T-cell (primary cell): ENCODE measurements around the gene FAM221B. TPM values are rescaled to one million over a fixed set of nuclear protein-coding genes. Genes with fewer than 3 reads are reported as not detected.

Source experiments
- ATAC-seq, 4 experiments: fragments of 200-7000 bp in 3 of 4; fragments of 150-1000 bp in 1 of 4; cut with Tn5 transposase; replicated peaks in 1 of 4; 1 replicate in 3 of 4; 2 replicates in 1 of 4; pipeline ENCODE4 v1.10.0; 2021; ENCODE audit warnings: moderate library complexity in 3 of 4, mild to moderate bottlenecking in 2 of 4, moderate number of reproducible peaks in 1 of 4
- CTCF ChIA-PET, 2 donors: fragments of 300-600 bp; sonication (Branson Sonifier 250); formaldehyde crosslinking; loops; one replicate each; lab custom pipeline; 2022; ENCODE audit warnings: antibody characterized with exemption in 2 of 2; lab: Charles Lee
- POLR2A ChIA-PET, 2 donors: fragments of 300-600 bp; sonication (Branson Sonifier 250); formaldehyde crosslinking; loops; one replicate each; lab custom pipeline; 2022; ENCODE audit warnings: antibody characterized with exemption in 2 of 2; lab: Charles Lee
- DNase-seq, 35 experiments: peaks; one replicate each; pipeline versions ENCODE4 v3.0.0 to v3.0.0-alpha.2; 2013 to 2023
- H3K27ac ChIP-seq: one replicate; pipeline ENCODE4 v1.5.1; 2013; ENCODE audit warnings: low read length
- H3K27me3 ChIP-seq, 2 experiments: replicated peaks in 1 of 2; 1 replicate in 1 of 2; 2 replicates in 1 of 2; pipeline versions ENCODE4 v1.6.1 to v1.7.0; 2013; ENCODE audit warnings: low read length in 1 of 2, mixed read lengths in 1 of 2; ENCODE audit not compliant: control insufficient read depth in 2 of 2, insufficient read depth in 2 of 2; ENCODE audit errors: extremely low read depth in 1 of 2
- H3K36me3 ChIP-seq, 2 donors: 1 replicate in 1 of 2; 2 replicates in 1 of 2; pipeline versions ENCODE4 v1.6.1 to v1.7.0; 2013; ENCODE audit warnings: low read length in 1 of 2; ENCODE audit not compliant: control insufficient read depth in 2 of 2, insufficient read depth in 1 of 2; ENCODE audit errors: extremely low read depth in 1 of 2
- H3K4me1 ChIP-seq, 2 experiments: 1 replicate in 1 of 2; 2 replicates in 1 of 2; pipeline versions ENCODE4 v1.6.1 to v1.7.0; 2013; ENCODE audit warnings: low read length in 2 of 2, mixed read lengths in 1 of 2; ENCODE audit not compliant: insufficient read depth in 2 of 2, control insufficient read depth in 1 of 2; ENCODE audit errors: extremely low read depth in 1 of 2
- H3K4me3 ChIP-seq, 2 donors: 1 replicate in 1 of 2; 2 replicates in 1 of 2; pipeline versions ENCODE4 v1.5.1 to v1.7.0; 2013; ENCODE audit warnings: mild to moderate bottlenecking in 2 of 2, low read length in 1 of 2, moderate library complexity in 1 of 2; ENCODE audit not compliant: control insufficient read depth in 1 of 2; ENCODE audit errors: extremely low read depth in 1 of 2
- H3K9me3 ChIP-seq: 2 replicates; pipeline ENCODE4 v1.7.0; 2013
- H3K27ac Mint-ChIP-seq, 2 donors: one replicate each; pipeline ENCODE4 v1.8.0; 2020 to 2021; ENCODE audit warnings: mild to moderate bottlenecking in 2 of 2, mixed read lengths in 2 of 2
- H3K27me3 Mint-ChIP-seq, 2 donors: one replicate each; pipeline ENCODE4 v1.8.0; 2021 to 2022; ENCODE audit warnings: mixed read lengths in 2 of 2
- H3K36me3 Mint-ChIP-seq: one replicate; pipeline ENCODE4 v1.8.0; 2021; ENCODE audit warnings: mixed read lengths
- H3K4me1 Mint-ChIP-seq, 3 donors: one replicate each; pipeline ENCODE4 v1.8.0; 2020 to 2022; ENCODE audit warnings: mixed read lengths in 3 of 3, mild to moderate bottlenecking in 1 of 3
- H3K4me3 Mint-ChIP-seq, 3 donors: one replicate each; pipeline ENCODE4 v1.8.0; 2020 to 2022; ENCODE audit warnings: mild to moderate bottlenecking in 3 of 3, mixed read lengths in 3 of 3, moderate library complexity in 3 of 3
- H3K9me3 Mint-ChIP-seq, 3 donors: one replicate each; pipeline ENCODE4 v1.8.0; 2020 to 2022; ENCODE audit warnings: mixed read lengths in 3 of 3
- WGBS: methylation state at CpG from one replicate; pipeline ENCODE4 v1.1.5; 2013; ENCODE audit warnings: missing lambda C conversion rate; ENCODE audit not compliant: insufficient coverage; 5-methylcytosine and 5-hydroxymethylcytosine counted together
- total RNA-seq, 35 experiments: library from RNA in 6 of 35; stranded (reverse) in 6 of 35; fragments of 120-200 nt in 1 of 35; gene quantifications; one replicate each; pipeline versions ENCODE4 v1.2.1 to v1.2.4 and lab custom pipeline; 2013 to 2026

Gene FAM221B
- total RNA-seq, 5 donors from 2014 or later (not counting 1 experiment from before 2014, with no cell fraction given), result not detected

- H3K27ac Mint-ChIP-seq, result no peak overlapping the region
- ATAC-seq, result no peak
- Histone ChIP-seq H3K9me3 (no peaks in the 10 kb centered on the region), H3K27me3 (peaks cover 0 to 16% of the 10 kb centered on the region in 2 experiments), H3K4me1 (no peaks in the 10 kb centered on the region), H3K36me3 (no peaks in the 10 kb centered on the region), H3K27ac (no peak overlapping the region), H3K4me3 (no peak overlapping the region)
- no peaks in the 10 kb centered on the region for H3K9me3 Mint-ChIP-seq
- DNase-seq, result no peak
- WGBS, result 78% methylated on average over 4 of the region's 4 CpGs
- ChIA-PET POLR2A (no interaction called here), CTCF (no interaction called here)
- H3K4me1 Mint-ChIP-seq, result no peaks in the 10 kb centered on the region
- H3K4me3 Mint-ChIP-seq, result no peak overlapping the region
- no peaks in the 10 kb centered on the region for H3K36me3 Mint-ChIP-seq
- peaks cover 17% of the 10 kb centered on the region in 2 donors for H3K27me3 Mint-ChIP-seq
Observed at GRCh38 chr9:35867538-35867937, 39.0 kb upstream of the FAM221B start.

- H3K27ac ChIP-seq, result no peak overlapping the region
Observed at GRCh38 chr9:35864695-35865255, 36.2 kb upstream of the FAM221B start.

GRCh38 chr9:35863583-35863982, 35.1 kb upstream of the FAM221B start:
- Histone ChIP-seq H3K9me3 (no peaks in the 10 kb centered on the region), H3K27me3 (peaks cover 0 to 26% of the 10 kb centered on the region in 2 experiments), H3K4me1 (no peaks in the 10 kb centered on the region), H3K27ac (no peak overlapping the region), H3K36me3 (no peaks in the 10 kb centered on the region), H3K4me3 (no peak overlapping the region)
- DNase-seq (no peak), ATAC-seq (no peak)
- 76% methylated on average over 6 of the region's 8 CpGs for WGBS
- ChIA-PET CTCF (no interaction called here), POLR2A (no interaction called here)
- no peaks in the 10 kb centered on the region for H3K36me3 Mint-ChIP-seq
- H3K27me3 Mint-ChIP-seq, result peaks cover 27 to 33% of the 10 kb centered on the region in 2 donors
- peaks cover 0 to 8% (median 2%) of the 10 kb centered on the region in 3 donors for H3K4me1 Mint-ChIP-seq
- no peak overlapping the region for H3K4me3 Mint-ChIP-seq
- no peak overlapping the region for H3K27ac Mint-ChIP-seq
- no peaks in the 10 kb centered on the region for H3K9me3 Mint-ChIP-seq

More at GRCh38 chr9:35864695-35865255, 36.2 kb upstream of the FAM221B start:
- Histone ChIP-seq H3K4me3 (no peak overlapping the region), H3K27me3 (peaks cover 0 to 26% of the 10 kb centered on the region in 2 experiments), H3K36me3 (no peaks in the 10 kb centered on the region), H3K4me1 (no peaks in the 10 kb centered on the region), H3K9me3 (no peaks in the 10 kb centered on the region)
- ChIA-PET CTCF (interaction anchor here in 1 of 2 donors (0.5 kb wide), 1 partner anchor 10 kb away, joined by 3 read pairs; no protein-coding TSS in a partner anchor), POLR2A (no interaction called here)
- Mint-ChIP-seq H3K4me3 (no peak overlapping the region), H3K27ac (no peak overlapping the region), H3K9me3 (no peaks in the 10 kb centered on the region), H3K4me1 (no peaks in the 10 kb centered on the region), H3K27me3 (peaks cover 27 to 33% of the 10 kb centered on the region in 2 donors), H3K36me3 (no peaks in the 10 kb centered on the region)
- 93% methylated on average over 3 of the region's 8 CpGs for WGBS
- DNase-seq (no peak), ATAC-seq (no peak)

- Mint-ChIP-seq H3K36me3 (no peaks in the 10 kb centered on the region), H3K27me3 (peaks cover 27 to 33% of the 10 kb centered on the region in 2 donors), H3K4me3 (no peak overlapping the region), H3K9me3 (no peaks in the 10 kb centered on the region), H3K4me1 (peaks cover 0 to 8% (median 4%) of the 10 kb centered on the region in 3 donors), H3K27ac (no peak overlapping the region)
- POLR2A ChIA-PET, result interaction anchor here in 1 of 2 donors (1.2 kb wide), 1 partner anchor 74 kb away, joined by 4 read pairs; no protein-coding TSS in a partner anchor
- Histone ChIP-seq H3K4me1 (no peaks in the 10 kb centered on the region), H3K36me3 (no peaks in the 10 kb centered on the region), H3K4me3 (no peak overlapping the region), H3K9me3 (no peaks in the 10 kb centered on the region), H3K27ac (no peak overlapping the region), H3K27me3 (peaks cover 0 to 26% of the 10 kb centered on the region in 2 experiments)
- no peak for DNase-seq
- 85% methylated on average over 2 of the region's 4 CpGs for WGBS
- no peak for ATAC-seq
- CTCF ChIA-PET, result interaction anchor here in 1 of 2 donors (0.6 kb wide), 1 partner anchor 37 kb away, joined by 3 read pairs; no protein-coding TSS in a partner anchor
Observed at GRCh38 chr9:35862328-35862727, 33.8 kb upstream of the FAM221B start.

GRCh38 chr9:35861161-35861897, 32.8 kb upstream of the FAM221B start:
- Mint-ChIP-seq H3K4me3 (no peak overlapping the region), H3K36me3 (no peaks in the 10 kb centered on the region), H3K27ac (no peak overlapping the region), H3K27me3 (peaks cover 27 to 33% of the 10 kb centered on the region in 2 donors), H3K9me3 (no peaks in the 10 kb centered on the region), H3K4me1 (peaks cover 0 to 8% (median 4%) of the 10 kb centered on the region in 3 donors)
- Histone ChIP-seq H3K27ac (no peak overlapping the region), H3K4me3 (no peak overlapping the region), H3K36me3 (no peaks in the 10 kb centered on the region), H3K9me3 (no peaks in the 10 kb centered on the region), H3K27me3 (peaks cover 0 to 26% of the 10 kb centered on the region in 2 experiments), H3K4me1 (no peaks in the 10 kb centered on the region)
- ChIA-PET POLR2A (interaction anchor here in 1 of 2 donors (1.2 kb wide), 1 partner anchor 73 kb away, joined by 4 read pairs; no protein-coding TSS in a partner anchor), CTCF (interaction anchor here in 1 of 2 donors (1.5 kb wide), 1 partner anchor 21 kb away, joined by 3 read pairs; no protein-coding TSS in a partner anchor)
- ATAC-seq (no peak), DNase-seq (no peak)
- whole genome bisulfite sequencing, result 78% methylated on average over 4 of the region's 12 CpGs

GRCh38 chr9:35859990-35860339, 31.4 kb upstream of the FAM221B start:
- Mint-ChIP-seq H3K9me3 (no peaks in the 10 kb centered on the region), H3K4me1 (peaks cover 0 to 8% (median 4%) of the 10 kb centered on the region in 3 donors), H3K4me3 (no peak overlapping the region), H3K27ac (no peak overlapping the region), H3K27me3 (peaks cover 23 to 30% of the 10 kb centered on the region in 2 donors), H3K36me3 (no peaks in the 10 kb centered on the region)
- ChIA-PET POLR2A (no interaction called here), CTCF (interaction anchor here in 1 of 2 donors (1.5 kb wide), 1 partner anchor 22 kb away, joined by 3 read pairs; no protein-coding TSS in a partner anchor)
- DNase-seq (no peak), ATAC-seq (no peak)
- Histone ChIP-seq H3K9me3 (no peaks in the 10 kb centered on the region), H3K4me3 (no peak overlapping the region), H3K27me3 (peaks cover 0 to 24% of the 10 kb centered on the region in 2 experiments), H3K36me3 (no peaks in the 10 kb centered on the region), H3K27ac (no peak overlapping the region), H3K4me1 (no peaks in the 10 kb centered on the region)
- no CpG with 5 or more reads among the region's 3 CpGs for WGBS
